Caco-2 (cell line): ENCODE data around the gene ATP6V1F. TPM values are rescaled to one million over a fixed set of nuclear protein-coding genes. Genes with fewer than 3 reads are reported as not detected.
A peak's percentile ranks its signal among the peaks of the same experiment; 100 is the strongest.

Source experiments
- BruUV-seq: library from RNA; stranded (reverse); fragments of 400-500 nt; replicated peaks from 2 replicates; lab custom pipeline; 2021; lab: Mats Ljungman, UMichigan
- CTCF ChIA-PET: fragments of 300-600 bp; sonication (Branson Sonifier 250); formaldehyde crosslinking; loops from one replicate; lab custom pipeline; 2022; ENCODE audit warnings: antibody characterized with exemption; lab: Charles Lee
- POLR2A ChIA-PET: fragments of 300-600 bp; sonication (Branson Sonifier 250); formaldehyde crosslinking; loops from one replicate; lab custom pipeline; 2022; ENCODE audit warnings: antibody characterized with exemption; lab: Charles Lee
- DNase-seq, 2 experiments: peaks; one replicate each; pipeline versions ENCODE4 v3.0.0 to v3.0.0-alpha.2; 2020 to 2022
- H3K27me3 ChIP-seq: replicated peaks from 2 replicates; pipeline ENCODE4 v1.6.0; 2011; ENCODE audit warnings: low read length; ENCODE audit not compliant: control insufficient read depth, insufficient read depth
- H3K36me3 ChIP-seq: 2 replicates; pipeline ENCODE4 v1.5.1; 2011; ENCODE audit warnings: low read length; ENCODE audit not compliant: control insufficient read depth, insufficient read depth
- H3K4me1 ChIP-seq: fragments of 250-450 bp; sonication (Bioruptor Pico); 2 replicates; pipeline ENCODE4 v1.5.1; 2020; ENCODE audit warnings: mild to moderate bottlenecking
- H3K4me3 ChIP-seq: 2 replicates; pipeline ENCODE4 v1.5.1; 2011; ENCODE audit warnings: low read depth, mild to moderate bottlenecking, control low read depth, low read length
- H3K9me3 ChIP-seq: fragments of 250-450 bp; sonication (Bioruptor Pico); 2 replicates; pipeline ENCODE4 v1.5.1; 2020; ENCODE audit warnings: mild to moderate bottlenecking, moderate library complexity
- H3K27ac Mint-ChIP-seq: one replicate; pipeline ENCODE4 v1.8.0; 2022; ENCODE audit warnings: mixed read lengths; ENCODE audit not compliant: unreplicated experiment
- H3K27me3 Mint-ChIP-seq: one replicate; pipeline ENCODE4 v1.8.0; 2022; ENCODE audit warnings: mixed read lengths; ENCODE audit not compliant: insufficient read depth, unreplicated experiment
- H3K36me3 Mint-ChIP-seq: one replicate; pipeline ENCODE4 v1.8.0; 2022; ENCODE audit warnings: mild to moderate bottlenecking, mixed read lengths; ENCODE audit not compliant: insufficient read depth, unreplicated experiment
- H3K4me1 Mint-ChIP-seq: one replicate; pipeline ENCODE4 v1.8.0; 2022; ENCODE audit warnings: low read depth, mixed read lengths; ENCODE audit not compliant: unreplicated experiment
- H3K4me3 Mint-ChIP-seq: one replicate; pipeline ENCODE4 v1.8.0; 2022; ENCODE audit warnings: mild to moderate bottlenecking, moderate library complexity, mixed read lengths; ENCODE audit not compliant: unreplicated experiment
- H3K9me3 Mint-ChIP-seq: one replicate; pipeline ENCODE4 v1.8.0; 2022; ENCODE audit warnings: mixed read lengths; ENCODE audit not compliant: unreplicated experiment
- intact Hi-C: fragments of 100-400 bp; cut with micrococcal nuclease; formaldehyde crosslinking; loops from one replicate; pipeline ENCODE4 v1.10.0; 2022; ENCODE audit not compliant: unreplicated experiment
- total RNA-seq: library from RNA; stranded (reverse); gene quantifications from 2 replicates; pipeline ENCODE4 v1.2.3, GENCODE V29; 2022
- TF ChIP-seq, protein P1 (sequence below), 2 experiments: fragments of 200-600 bp in 1 of 2; IDR thresholded peaks; 1 replicate in 1 of 2; 2 replicates in 1 of 2; pipeline versions ENCODE4 v1.5.1 to v1.8.0; 2011 to 2022; ENCODE audit warnings: antibody characterized with exemption in 1 of 2, control low read depth in 1 of 2, inconsistent platforms in 1 of 2, low read depth in 1 of 2, low read length in 1 of 2, mild to moderate bottlenecking in 1 of 2, moderate library complexity in 1 of 2; ENCODE audit not compliant: insufficient read depth in 1 of 2, severe bottlenecking in 1 of 2, unreplicated experiment in 1 of 2

ATP6V1F gene
- total RNA-seq, 1 experiment from 2014 or later = 162 TPM

DNA sequence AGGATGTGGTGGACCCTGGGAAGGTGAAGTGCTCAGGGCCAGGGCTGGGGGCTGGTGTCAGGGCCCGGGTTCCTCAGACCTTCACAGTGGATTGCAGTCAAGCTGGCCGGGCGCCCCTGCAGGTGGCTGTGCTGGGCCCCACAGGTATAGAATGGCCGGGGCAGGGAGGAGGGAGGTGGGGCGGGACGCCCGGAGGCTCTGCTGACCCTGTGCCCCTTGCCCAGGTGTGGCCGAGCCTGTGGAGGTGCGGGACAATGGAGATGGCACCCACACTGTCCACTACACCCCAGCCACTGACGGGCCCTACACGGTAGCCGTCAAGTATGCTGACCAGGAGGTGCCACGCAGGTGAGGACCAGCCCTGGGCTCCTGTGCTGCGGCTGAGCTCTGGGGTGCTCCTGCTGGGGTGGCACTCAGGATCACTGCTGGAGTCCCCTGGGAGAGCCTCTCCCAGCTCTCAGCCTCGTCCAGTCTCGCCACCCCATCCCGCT, 14.9 kb upstream of the ATP6V1F start:
- DNase-seq = no peak
- no peak overlapping the region for H3K4me3 Mint-ChIP-seq
- peaks cover 42% of the 10 kb centered on the region for H3K36me3 Mint-ChIP-seq
- H3K9me3 Mint-ChIP-seq = no peaks in the 10 kb centered on the region
- H3K4me1 Mint-ChIP-seq = no peaks in the 10 kb centered on the region
- TF ChIP-seq, protein P1, sequence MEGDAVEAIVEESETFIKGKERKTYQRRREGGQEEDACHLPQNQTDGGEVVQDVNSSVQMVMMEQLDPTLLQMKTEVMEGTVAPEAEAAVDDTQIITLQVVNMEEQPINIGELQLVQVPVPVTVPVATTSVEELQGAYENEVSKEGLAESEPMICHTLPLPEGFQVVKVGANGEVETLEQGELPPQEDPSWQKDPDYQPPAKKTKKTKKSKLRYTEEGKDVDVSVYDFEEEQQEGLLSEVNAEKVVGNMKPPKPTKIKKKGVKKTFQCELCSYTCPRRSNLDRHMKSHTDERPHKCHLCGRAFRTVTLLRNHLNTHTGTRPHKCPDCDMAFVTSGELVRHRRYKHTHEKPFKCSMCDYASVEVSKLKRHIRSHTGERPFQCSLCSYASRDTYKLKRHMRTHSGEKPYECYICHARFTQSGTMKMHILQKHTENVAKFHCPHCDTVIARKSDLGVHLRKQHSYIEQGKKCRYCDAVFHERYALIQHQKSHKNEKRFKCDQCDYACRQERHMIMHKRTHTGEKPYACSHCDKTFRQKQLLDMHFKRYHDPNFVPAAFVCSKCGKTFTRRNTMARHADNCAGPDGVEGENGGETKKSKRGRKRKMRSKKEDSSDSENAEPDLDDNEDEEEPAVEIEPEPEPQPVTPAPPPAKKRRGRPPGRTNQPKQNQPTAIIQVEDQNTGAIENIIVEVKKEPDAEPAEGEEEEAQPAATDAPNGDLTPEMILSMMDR (IDR thresholded peaks at IDR 0.05; ENCODE audit: insufficient read depth in 1 of 2, low read depth in 1 of 2, low read length in 1 of 2, severe bottlenecking in 1 of 2, unreplicated experiment in 1 of 2) = no peak
- H3K27ac Mint-ChIP-seq = no peak overlapping the region
- H3K27me3 Mint-ChIP-seq = no peaks in the 10 kb centered on the region
- no peak overlapping the region for H3K4me3 ChIP-seq
- no TSS peak for BruUV-seq
- POLR2A ChIA-PET = no interaction called here
- no peaks in the 10 kb centered on the region; the same call in 1 of the 2 replicates for H3K36me3 ChIP-seq
- no peaks in the 10 kb centered on the region for H3K4me1 ChIP-seq
- intact Hi-C loops = no loop called here
- H3K27me3 ChIP-seq = no peaks in the 10 kb centered on the region
- CTCF ChIA-PET = interaction anchor here (0.6 kb wide), 1 partner anchor 17 kb away, joined by 3 read pairs; no protein-coding TSS in a partner anchor
- H3K9me3 ChIP-seq = no peaks in the 10 kb centered on the region

DNA sequence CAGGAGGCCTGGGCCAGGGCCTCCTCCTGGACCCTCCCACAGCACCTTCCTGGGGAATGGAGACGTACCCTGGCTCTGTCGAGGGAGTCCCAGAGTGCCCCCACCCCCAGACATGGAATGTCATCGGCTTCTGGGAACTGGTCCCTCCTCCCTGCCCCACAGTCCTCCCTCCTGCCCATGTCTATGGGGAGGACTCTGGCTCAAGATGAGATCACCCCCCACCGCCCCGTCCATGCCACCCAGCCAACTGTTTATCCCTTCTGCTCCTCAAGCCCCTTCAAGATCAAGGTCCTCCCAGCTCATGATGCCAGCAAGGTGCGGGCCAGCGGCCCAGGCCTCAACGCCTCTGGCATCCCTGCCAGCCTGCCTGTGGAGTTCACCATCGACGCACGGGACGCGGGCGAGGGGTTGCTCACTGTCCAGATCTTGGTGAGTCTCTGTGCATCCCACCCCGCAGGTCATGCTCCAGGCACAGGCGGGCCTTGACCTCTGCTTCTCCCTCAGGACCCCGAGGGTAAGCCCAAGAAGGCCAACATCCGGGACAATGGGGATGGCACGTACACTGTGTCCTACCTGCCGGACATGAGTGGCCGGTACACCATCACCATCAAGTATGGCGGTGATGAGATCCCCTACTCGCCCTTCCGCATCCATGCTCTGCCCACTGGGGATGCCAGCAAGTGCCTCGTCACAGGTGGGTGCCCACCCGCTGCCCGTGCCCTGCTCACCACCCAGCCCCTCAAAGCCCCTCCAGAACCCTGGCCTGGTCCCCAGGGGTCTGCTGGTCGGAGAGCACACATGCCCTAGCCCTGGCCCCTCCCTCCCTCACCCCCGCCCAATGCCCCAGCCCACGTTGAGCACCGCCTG, 14.1 kb upstream of the ATP6V1F start:
- CTCF ChIA-PET = no interaction called here
- H3K27me3 Mint-ChIP-seq = no peaks in the 10 kb centered on the region
- H3K4me1 Mint-ChIP-seq = no peaks in the 10 kb centered on the region
- no peaks in the 10 kb centered on the region for H3K27me3 ChIP-seq
- peaks cover 48% of the 10 kb centered on the region for H3K36me3 Mint-ChIP-seq
- no peak overlapping the region for H3K4me3 Mint-ChIP-seq
- no peak overlapping the region for H3K27ac Mint-ChIP-seq
- H3K9me3 ChIP-seq = no peaks in the 10 kb centered on the region
- no peaks in the 10 kb centered on the region for H3K9me3 Mint-ChIP-seq
- intact Hi-C loops = no loop called here
- H3K4me1 ChIP-seq = no peaks in the 10 kb centered on the region
- no peak for DNase-seq
- TF ChIP-seq, protein P1 (IDR thresholded peaks at IDR 0.05; ENCODE audit: insufficient read depth in 1 of 2, low read depth in 1 of 2, low read length in 1 of 2, severe bottlenecking in 1 of 2, unreplicated experiment in 1 of 2) = no peak
- POLR2A ChIA-PET = no interaction called here
- H3K36me3 ChIP-seq = no peaks in the 10 kb centered on the region; the same call in 1 of the 2 replicates
- BruUV-seq = no TSS peak
- no peak overlapping the region for H3K4me3 ChIP-seq

DNA sequence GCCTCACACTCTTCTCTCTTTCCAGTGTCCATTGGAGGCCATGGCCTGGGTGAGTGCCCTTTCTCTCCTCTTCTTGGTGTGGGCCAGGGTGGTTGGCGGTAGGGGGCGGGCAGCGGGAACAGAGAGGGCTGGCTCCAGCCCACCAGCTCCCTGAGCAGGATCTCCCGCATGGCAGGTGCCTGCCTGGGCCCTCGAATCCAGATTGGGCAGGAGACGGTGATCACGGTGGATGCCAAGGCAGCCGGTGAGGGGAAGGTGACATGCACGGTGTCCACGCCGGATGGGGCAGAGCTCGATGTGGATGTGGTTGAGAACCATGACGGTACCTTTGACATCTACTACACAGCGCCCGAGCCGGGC, 13.5 kb upstream of the ATP6V1F start:
- intact Hi-C loops = no loop called here
- CTCF ChIA-PET = no interaction called here
- TF ChIP-seq, protein P1 (IDR thresholded peaks at IDR 0.05; ENCODE audit: insufficient read depth in 1 of 2, low read depth in 1 of 2, low read length in 1 of 2, severe bottlenecking in 1 of 2, unreplicated experiment in 1 of 2) = no peak

More for the DNA sequence above, 13.5 kb upstream of the ATP6V1F start:
- BruUV-seq = TSS peak; percentile 16
- peaks cover 48% of the 10 kb centered on the region for H3K36me3 Mint-ChIP-seq
- no peak overlapping the region for H3K4me3 Mint-ChIP-seq
- no peaks in the 10 kb centered on the region; the same call in 1 of the 2 replicates for H3K36me3 ChIP-seq
- no peaks in the 10 kb centered on the region for H3K27me3 ChIP-seq
- H3K4me1 Mint-ChIP-seq = no peaks in the 10 kb centered on the region
- DNase-seq = no peak
- no peaks in the 10 kb centered on the region for H3K9me3 Mint-ChIP-seq
- no peaks in the 10 kb centered on the region for H3K9me3 ChIP-seq
- H3K4me1 ChIP-seq = no peaks in the 10 kb centered on the region
- H3K4me3 ChIP-seq = no peak overlapping the region
- POLR2A ChIA-PET = no interaction called here
- H3K27ac Mint-ChIP-seq = no peak overlapping the region
- H3K27me3 Mint-ChIP-seq = no peaks in the 10 kb centered on the region
